HUES64 (cell line): Measurements from ENCODE around the gene RTEL1.
A peak's percentile ranks its signal among the peaks of the same experiment; 100 is the strongest.

Experiments used
- H3K27ac ChIP-seq: 2 replicates; pipeline ENCODE4 v1.7.0; 2013; ENCODE audit warnings: low read depth, low read length, inconsistent platforms
- H3K27me3 ChIP-seq: 2 replicates; pipeline ENCODE4 v1.6.1; 2013; ENCODE audit warnings: mild to moderate bottlenecking, low read length; ENCODE audit not compliant: insufficient read depth
- H3K36me3 ChIP-seq: 2 replicates; pipeline ENCODE4 v1.6.1; 2013; ENCODE audit warnings: mild to moderate bottlenecking, low read length; ENCODE audit not compliant: insufficient read depth
- H3K4me1 ChIP-seq: 2 replicates; pipeline ENCODE4 v1.6.1; 2013; ENCODE audit warnings: mild to moderate bottlenecking, low read length, moderate library complexity; ENCODE audit not compliant: insufficient read depth
- H3K4me3 ChIP-seq: 2 replicates; pipeline ENCODE4 v1.5.1; 2013; ENCODE audit warnings: mild to moderate bottlenecking, low read length, moderate library complexity
- H3K9ac ChIP-seq: 2 replicates; pipeline ENCODE4 v1.6.1; 2013; ENCODE audit warnings: mild to moderate bottlenecking, low read depth, low read length
- H3K9me3 ChIP-seq: 2 replicates; pipeline ENCODE4 v1.6.1; 2013; ENCODE audit warnings: low read depth, low read length; ENCODE audit not compliant: insufficient read depth
- WGBS: fragments of 150-250, 120-280 bp; methylation state at CpG from one replicate; pipeline ENCODE4 v1.1.7; 2013; ENCODE audit warnings: missing lambda C conversion rate; 5-methylcytosine and 5-hydroxymethylcytosine counted together

The RTEL1 gene

GRCh38 chr20:63693733-63694583 lies 35.8 kb downstream of the RTEL1 start:
- Histone ChIP-seq H3K27me3 (no peaks in the 10 kb centered on the region), H3K9ac (no peak overlapping the region), H3K27ac (no peak overlapping the region), H3K4me3 (no peak overlapping the region), H3K36me3 (0 out of 2 replicates have a peak, but pooled peaks cover 6% of the 10 kb centered on the region), H3K4me1 (peaks cover 1% of the 10 kb centered on the region), H3K9me3 (no peaks in the 10 kb centered on the region)
- WGBS, result 93% methylated on average over 21 of the region's 21 CpGs

- WGBS, result 94% methylated on average over 37 of the region's 37 CpGs
- Histone ChIP-seq H3K4me1 (peaks cover 8% of the 10 kb centered on the region), H3K27me3 (no peaks in the 10 kb centered on the region), H3K9ac (no peak overlapping the region), H3K27ac (no peak overlapping the region), H3K9me3 (no peaks in the 10 kb centered on the region), H3K4me3 (no peak overlapping the region), H3K36me3 (0 out of 2 replicates have a peak, but pooled peaks cover 6% of the 10 kb centered on the region)
Observed at GRCh38 chr20:63694584-63695423, 36.7 kb downstream of the RTEL1 start.

- Histone ChIP-seq H3K27me3 (no peaks in the 10 kb centered on the region), H3K9me3 (no peaks in the 10 kb centered on the region), H3K4me1 (peaks cover 8% of the 10 kb centered on the region), H3K4me3 (no peak overlapping the region), H3K36me3 (0 out of 2 replicates have a peak, but pooled peaks cover 6% of the 10 kb centered on the region), H3K27ac (no peak overlapping the region; the same call in 1 of the 2 replicates), H3K9ac (no peak overlapping the region)
- 90% methylated on average over 25 of the region's 25 CpGs for WGBS
Observed at GRCh38 chr20:63695424-63696305, 37.6 kb downstream of the RTEL1 start.

GRCh38 chr20:63696306-63696627 lies 38.2 kb downstream of the RTEL1 start:
- Histone ChIP-seq H3K9me3 (no peaks in the 10 kb centered on the region), H3K9ac (no peak overlapping the region), H3K4me3 (peak overlapping the region; percentile 36; the same call in 1 of the 2 replicates), H3K4me1 (peaks cover 8% of the 10 kb centered on the region), H3K27ac (no peak overlapping the region; the same call in 1 of the 2 replicates), H3K27me3 (no peaks in the 10 kb centered on the region), H3K36me3 (0 out of 2 replicates have a peak, but pooled peaks cover 6% of the 10 kb centered on the region)
- WGBS, result 49% methylated on average over 6 of the region's 6 CpGs

- no peaks in the 10 kb centered on the region for H3K27me3 ChIP-seq
- 70% methylated on average over 52 of the region's 52 CpGs for WGBS
- H3K9ac ChIP-seq, result peak within 1 kb of the TSS; percentile 38
- peak within 1 kb of the TSS; percentile 36 for H3K4me3 ChIP-seq
- H3K4me1 ChIP-seq, result peaks cover 8% of the 10 kb centered on the region
- no peaks in the 10 kb centered on the region for H3K9me3 ChIP-seq
- 0 out of 2 replicates have a peak, but pooled peaks cover 6% of the 10 kb centered on the region for H3K36me3 ChIP-seq
- peak within 1 kb of the TSS; percentile 25; the same call in 1 of the 2 replicates for H3K27ac ChIP-seq
Observed at GRCh38 chr20:63696628-63697356, 38.7 kb downstream of the RTEL1 start, which contains the start of gene TNFRSF6B. TSS of gene TNFRSF6B (plus strand) at chr20:63696652. CDS start at chr20:63696768, 116 bp downstream.

GRCh38 chr20:63697357-63697867 lies 39.3 kb downstream of the RTEL1 start:
- Histone ChIP-seq H3K4me3 (no peak overlapping the region), H3K27ac (no peak overlapping the region), H3K9me3 (no peaks in the 10 kb centered on the region), H3K9ac (no peak overlapping the region), H3K27me3 (no peaks in the 10 kb centered on the region), H3K36me3 (0 out of 2 replicates have a peak, but pooled peaks cover 6% of the 10 kb centered on the region), H3K4me1 (peaks cover 8% of the 10 kb centered on the region)
- 87% methylated on average over 7 of the region's 7 CpGs for WGBS

GRCh38 chr20:63697868-63698545 lies 39.9 kb downstream of the RTEL1 start:
- Histone ChIP-seq H3K9ac (no peak overlapping the region; the same call in 1 of the 2 replicates), H3K36me3 (0 out of 2 replicates have a peak, but pooled peaks cover 6% of the 10 kb centered on the region), H3K9me3 (no peaks in the 10 kb centered on the region), H3K4me1 (peaks cover 8% of the 10 kb centered on the region), H3K4me3 (no peak overlapping the region), H3K27me3 (no peaks in the 10 kb centered on the region), H3K27ac (no peak overlapping the region)
- WGBS, result 91% methylated on average over 40 of the region's 40 CpGs

- no peak overlapping the region for H3K4me3 ChIP-seq
- H3K9me3 ChIP-seq, result no peaks in the 10 kb centered on the region
- peak overlapping the region; percentile 63 for H3K27ac ChIP-seq
- 0 out of 2 replicates have a peak, but pooled peaks cover 3% of the 10 kb centered on the region for H3K36me3 ChIP-seq
- H3K4me1 ChIP-seq, result peaks cover 8% of the 10 kb centered on the region
- 50% methylated on average over 19 of the region's 19 CpGs for WGBS
- H3K27me3 ChIP-seq, result no peaks in the 10 kb centered on the region
- no peak overlapping the region for H3K9ac ChIP-seq
Observed at GRCh38 chr20:63698739-63699465, 40.8 kb downstream of the RTEL1 start.
